ENCODE results near the gene TMEM175.
"Not testable (repeated sequence)": the region's sequence is repeated elsewhere in the genome, so short reads cannot be mapped to it uniquely, and the experiment has no call there.

TMEM175 gene

GRCh38 chr4:997375-998071 lies 65.3 kb downstream of the TMEM175 start:
- DNase-seq (ENCODE audit: extremely low read depth, insufficient read length) = no peak
- TF ChIP-seq CTCF (IDR thresholded peaks at IDR 0.05; ENCODE audit: insufficient read depth, low read length, poor library complexity, severe bottlenecking) = no peak
- no peak overlapping the region for H3K4me3 ChIP-seq (replicated peaks; ENCODE audit: low read depth, low read length)
- no peaks in the 10 kb centered on the region for H3K36me3 ChIP-seq (ENCODE audit: control insufficient read depth, insufficient read depth, low read length)
- peaks cover 5% of the 10 kb centered on the region for H3K27me3 ChIP-seq (replicated peaks; ENCODE audit: control insufficient read depth, insufficient read depth, low read length)

GRCh38 chr4:998096-998691 lies 65.9 kb downstream of the TMEM175 start:
- H3K36me3 ChIP-seq (ENCODE audit: control insufficient read depth, insufficient read depth, low read length) = no peaks in the 10 kb centered on the region
- H3K27me3 ChIP-seq (replicated peaks; ENCODE audit: control insufficient read depth, insufficient read depth, low read length) = peaks cover 5% of the 10 kb centered on the region
- H3K4me3 ChIP-seq (replicated peaks; ENCODE audit: low read depth, low read length) = no peak overlapping the region
- no peak for DNase-seq (ENCODE audit: extremely low read depth, insufficient read length)
- no peak for TF ChIP-seq CTCF (IDR thresholded peaks at IDR 0.05; ENCODE audit: insufficient read depth, low read length, poor library complexity, severe bottlenecking)

- H3K36me3 ChIP-seq (ENCODE audit: control insufficient read depth, insufficient read depth, low read length); DNase-seq (ENCODE audit: extremely low read depth, insufficient read length); H3K27me3 ChIP-seq (replicated peaks; ENCODE audit: control insufficient read depth, insufficient read depth, low read length); H3K4me3 ChIP-seq (replicated peaks; ENCODE audit: low read depth, low read length): not testable (repeated sequence)
Observed at GRCh38 chr4:999240-999863, 67.1 kb downstream of the TMEM175 start.

- H3K4me3 ChIP-seq (replicated peaks; ENCODE audit: low read depth, low read length) = no peak overlapping the region
- TF ChIP-seq CTCF (IDR thresholded peaks at IDR 0.05; ENCODE audit: insufficient read depth, low read length, poor library complexity, severe bottlenecking) = no peak
- peaks cover 5% of the 10 kb centered on the region for H3K27me3 ChIP-seq (replicated peaks; ENCODE audit: control insufficient read depth, insufficient read depth, low read length)
- DNase-seq (ENCODE audit: extremely low read depth, insufficient read length) = no peak
- no peaks in the 10 kb centered on the region for H3K36me3 ChIP-seq (ENCODE audit: control insufficient read depth, insufficient read depth, low read length)
Observed at GRCh38 chr4:999882-1000425, 67.7 kb downstream of the TMEM175 start.

- H3K4me3 ChIP-seq (replicated peaks; ENCODE audit: low read depth, low read length) = no peak overlapping the region
- DNase-seq (ENCODE audit: extremely low read depth, insufficient read length) = no peak
- peaks cover 5% of the 10 kb centered on the region for H3K27me3 ChIP-seq (replicated peaks; ENCODE audit: control insufficient read depth, insufficient read depth, low read length)
- H3K36me3 ChIP-seq (ENCODE audit: control insufficient read depth, insufficient read depth, low read length) = no peaks in the 10 kb centered on the region
- TF ChIP-seq CTCF (IDR thresholded peaks at IDR 0.05; ENCODE audit: insufficient read depth, low read length, poor library complexity, severe bottlenecking) = no peak
Observed at GRCh38 chr4:1000686-1001260, 68.5 kb downstream of the TMEM175 start.

Measured in GM06990 (cell line).